Urinary bladder (tissue), 4 donors: ENCODE measurements around the gene ADPRH. TPM values are rescaled to one million over a fixed set of nuclear protein-coding genes. Genes with fewer than 3 reads are reported as not detected.
"Not testable (repeated sequence)": the region's sequence is repeated elsewhere in the genome, so short reads cannot be mapped to it uniquely, and the experiment has no call there.

Experiments
- DNase-seq: peaks from one replicate; pipeline ENCODE4 v3.0.0-alpha.2; 2015; ENCODE audit errors: extremely low spot score
- H3K27ac ChIP-seq: one replicate; pipeline ENCODE4 v1.5.1; 2013; ENCODE audit warnings: low read depth, mild to moderate bottlenecking, moderate library complexity
- H3K36me3 ChIP-seq: one replicate; pipeline ENCODE4 v1.6.1; 2013; ENCODE audit warnings: mild to moderate bottlenecking, moderate library complexity; ENCODE audit not compliant: insufficient read depth
- H3K4me1 ChIP-seq: one replicate; pipeline ENCODE4 v1.6.1; 2013; ENCODE audit warnings: mild to moderate bottlenecking, moderate library complexity; ENCODE audit not compliant: insufficient read depth
- H3K4me3 ChIP-seq: one replicate; pipeline ENCODE4 v1.5.1; 2013; ENCODE audit warnings: low read depth, low read length
- WGBS: extraction: QIAGEN DNeasy Blood & Tissue Kit; methylation state at CpG from one replicate; pipeline ENCODE4 v1.1.7; 2013; 5-methylcytosine and 5-hydroxymethylcytosine counted together
- polyA plus RNA-seq: library from polyadenylated mRNA; stranded (reverse); fragments of 200-250 nt; gene quantifications from one replicate; pipeline ENCODE4 v1.2.3, GENCODE V29; 2013
- total RNA-seq: library from RNA; depleted of rRNA; stranded (reverse); fragments of >200 nt; gene quantifications from one replicate; pipeline ENCODE4 v1.2.3, GENCODE V29; 2014
- donor health status: healthy with polysubstance abuse.
- donor health status: healthy.

The ADPRH gene
- total and polyA plus RNA-seq, 2 donors, result 3.0 to 13.0 TPM

GRCh38 chr3:119552928-119553327, 26.4 kb upstream of the ADPRH start:
- not testable (repeated sequence) for DNase-seq, H3K4me1 ChIP-seq, H3K27ac ChIP-seq, H3K36me3 ChIP-seq, H3K4me3 ChIP-seq
- 92% methylated on average over 6 of the region's 6 CpGs for WGBS

GRCh38 chr3:119553823-119554415, 25.4 kb upstream of the ADPRH start:
- Histone ChIP-seq H3K4me3 (no peak overlapping the region), H3K36me3 (no peaks in the 10 kb centered on the region), H3K27ac (no peak overlapping the region), H3K4me1 (no peaks in the 10 kb centered on the region)
- WGBS, result 53% methylated on average over 5 of the region's 5 CpGs
- DNase-seq, result no peak

- 64% methylated on average over 4 of the region's 4 CpGs for WGBS
- Histone ChIP-seq H3K4me3 (no peak overlapping the region), H3K4me1 (no peaks in the 10 kb centered on the region), H3K27ac (no peak overlapping the region), H3K36me3 (no peaks in the 10 kb centered on the region)
- DNase-seq, result no peak
These were observed 24.0 kb upstream of the ADPRH start for GRCh38 chr3:119555309-119555735.

GRCh38 chr3:119555929-119556328, 23.4 kb upstream of the ADPRH start:
- 77% methylated on average over 1 of the region's 1 CpG for WGBS
- no peak overlapping the region for H3K27ac ChIP-seq
- H3K4me1 ChIP-seq, result no peaks in the 10 kb centered on the region
- no peaks in the 10 kb centered on the region for H3K36me3 ChIP-seq
- DNase-seq, result no peak
- H3K4me3 ChIP-seq, result no peak overlapping the region

- 87% methylated on average over 7 of the region's 7 CpGs for WGBS
These were observed 22.0 kb upstream of the ADPRH start for GRCh38 chr3:119557192-119557876.

GRCh38 chr3:119557877-119558269, 21.4 kb upstream of the ADPRH start:
- no peak for DNase-seq
- 71% methylated on average over 3 of the region's 3 CpGs for WGBS
- Histone ChIP-seq H3K4me3 (no peak overlapping the region), H3K4me1 (no peaks in the 10 kb centered on the region), H3K36me3 (no peaks in the 10 kb centered on the region), H3K27ac (no peak overlapping the region)

More at GRCh38 chr3:119557192-119557876, 22.0 kb upstream of the ADPRH start:
- DNase-seq, result no peak
- H3K36me3 ChIP-seq, result no peaks in the 10 kb centered on the region
- no peak overlapping the region for H3K4me3 ChIP-seq
- H3K4me1 ChIP-seq, result no peaks in the 10 kb centered on the region
- H3K27ac ChIP-seq, result no peak overlapping the region

GRCh38 chr3:119558626-119559317, 20.5 kb upstream of the ADPRH start:
- 90% methylated on average over 9 of the region's 9 CpGs for WGBS
- H3K4me3 ChIP-seq, result no peak overlapping the region
- H3K27ac ChIP-seq, result no peak overlapping the region
- no peaks in the 10 kb centered on the region for H3K4me1 ChIP-seq
- no peak for DNase-seq
- H3K36me3 ChIP-seq, result no peaks in the 10 kb centered on the region

- 34% methylated on average over 7 of the region's 7 CpGs for WGBS
- H3K36me3 ChIP-seq, result no peaks in the 10 kb centered on the region
- no peak within 1 kb of the TSS for H3K4me3 ChIP-seq
- no peaks in the 10 kb centered on the region for H3K4me1 ChIP-seq
- no peak within 1 kb of the TSS for H3K27ac ChIP-seq
- DNase-seq, result no peak
These were observed 19.8 kb upstream of the ADPRH start, which contains the start of gene CD80 for GRCh38 chr3:119559441-119559963. TSS of gene CD80 (minus strand) at chr3:119559614. CDS start at chr3:119557728, 1,886 bp downstream.

- H3K4me3 ChIP-seq, result no peak overlapping the region
- H3K27ac ChIP-seq, result no peak overlapping the region
- no peaks in the 10 kb centered on the region for H3K36me3 ChIP-seq
- no peaks in the 10 kb centered on the region for H3K4me1 ChIP-seq
- 91% methylated on average over 5 of the region's 5 CpGs for WGBS
- no peak for DNase-seq
These were observed 19.1 kb upstream of the ADPRH start for GRCh38 chr3:119560160-119560559.

GRCh38 chr3:119562307-119562961, 16.9 kb upstream of the ADPRH start:
- Histone ChIP-seq H3K4me3 (no peak overlapping the region), H3K4me1 (no peaks in the 10 kb centered on the region), H3K27ac (no peak overlapping the region), H3K36me3 (no peaks in the 10 kb centered on the region)
- WGBS, result 60% methylated on average over 6 of the region's 6 CpGs
- DNase-seq, result no peak

- not testable (repeated sequence) for H3K4me3 ChIP-seq, H3K27ac ChIP-seq, DNase-seq, H3K36me3 ChIP-seq, H3K4me1 ChIP-seq
- WGBS, result 89% methylated on average over 2 of the region's 2 CpGs
These were observed 16.0 kb upstream of the ADPRH start for GRCh38 chr3:119563334-119563733.

GRCh38 chr3:119569156-119569555, 10.1 kb upstream of the ADPRH start:
- DNase-seq, result no peak
- Histone ChIP-seq H3K36me3 (no peaks in the 10 kb centered on the region), H3K4me1 (no peaks in the 10 kb centered on the region), H3K4me3 (no peak overlapping the region), H3K27ac (no peak overlapping the region)
- 89% methylated on average over 4 of the region's 4 CpGs for WGBS

- no peaks in the 10 kb centered on the region for H3K4me1 ChIP-seq
- no peak overlapping the region for H3K27ac ChIP-seq
- no peak overlapping the region for H3K4me3 ChIP-seq
- 83% methylated on average over 5 of the region's 5 CpGs for WGBS
- no peak for DNase-seq
- no peaks in the 10 kb centered on the region for H3K36me3 ChIP-seq
These were observed 9.1 kb upstream of the ADPRH start for GRCh38 chr3:119570229-119570628.
